ENCODE results near the gene DDC. TPM values are rescaled to one million over a fixed set of nuclear protein-coding genes. Genes with fewer than 3 reads are reported as not detected.

DDC gene
- total and polyA plus RNA-seq, 4 donors, result 27.2 to 74.9 (median 58.6) TPM

GRCh38 chr7:50499092-50499491, 66.1 kb downstream of the DDC start:
- H3K4me1 ChIP-seq (ENCODE audit: control insufficient read depth in 4 of 4, insufficient read depth in 4 of 4, low read length in 3 of 4), result no peaks in the 10 kb centered on the region
- no peak overlapping the region for H3K27ac ChIP-seq (ENCODE audit: low read depth in 1 of 2, low read length in 2 of 2)
- 94% methylated on average over 6 of the region's 6 CpGs for WGBS
- H3K27me3 ChIP-seq (ENCODE audit: control insufficient read depth in 4 of 4, insufficient read depth in 4 of 4, low read length in 3 of 4), result no peaks in the 10 kb centered on the region
- TF ChIP-seq REST (IDR thresholded peaks at IDR 0.05), result no peak
- H3K36me3 ChIP-seq (ENCODE audit: control insufficient read depth in 4 of 4, insufficient read depth in 3 of 4, low read depth in 1 of 4, low read length in 3 of 4), result no peaks in the 10 kb centered on the region
- no peak overlapping the region for H3K9ac ChIP-seq (ENCODE audit: low read depth in 1 of 2, low read length in 2 of 2)
- no peaks in the 10 kb centered on the region for H3K9me3 ChIP-seq (ENCODE audit: control insufficient read depth in 4 of 4, low read length in 3 of 4)
- no peak for DNase-seq (ENCODE audit: low spot score)
- H3K4me3 ChIP-seq (ENCODE audit: low read depth in 1 of 3, low read length in 3 of 3), result no peak overlapping the region

- H3K9me3 ChIP-seq (ENCODE audit: control insufficient read depth in 4 of 4, low read length in 3 of 4), result no peaks in the 10 kb centered on the region
- H3K4me1 ChIP-seq (ENCODE audit: control insufficient read depth in 4 of 4, insufficient read depth in 4 of 4, low read length in 3 of 4), result no peaks in the 10 kb centered on the region
- H3K9ac ChIP-seq (ENCODE audit: low read depth in 1 of 2, low read length in 2 of 2), result no peak overlapping the region
- 76% methylated on average over 5 of the region's 5 CpGs for WGBS
- no peak for TF ChIP-seq RAD21 (IDR thresholded peaks at IDR 0.05)
- no peak for TF ChIP-seq TAF1 (conservative IDR thresholded peaks at IDR 0.05)
- TF ChIP-seq, protein P1, sequence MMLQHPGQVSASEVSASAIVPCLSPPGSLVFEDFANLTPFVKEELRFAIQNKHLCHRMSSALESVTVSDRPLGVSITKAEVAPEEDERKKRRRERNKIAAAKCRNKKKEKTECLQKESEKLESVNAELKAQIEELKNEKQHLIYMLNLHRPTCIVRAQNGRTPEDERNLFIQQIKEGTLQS (IDR thresholded peaks at IDR 0.05), result no peak
- no peak for TF ChIP-seq HNF4A (conservative IDR thresholded peaks at IDR 0.05)
- no peak for TF ChIP-seq FOXA2 (IDR thresholded peaks at IDR 0.05)
- no peak for TF ChIP-seq GABPA (IDR thresholded peaks at IDR 0.05 in 1 of 2, conservative IDR thresholded peaks at IDR 0.05 in 1 of 2)
- no peak overlapping the region for H3K4me3 ChIP-seq (ENCODE audit: low read depth in 1 of 3, low read length in 3 of 3)
- H3K36me3 ChIP-seq (ENCODE audit: control insufficient read depth in 4 of 4, insufficient read depth in 3 of 4, low read depth in 1 of 4, low read length in 3 of 4), result no peaks in the 10 kb centered on the region
- DNase-seq (ENCODE audit: low spot score), result no peak
- no peaks in the 10 kb centered on the region for H3K27me3 ChIP-seq (ENCODE audit: control insufficient read depth in 4 of 4, insufficient read depth in 4 of 4, low read length in 3 of 4)
- no peak overlapping the region for H3K27ac ChIP-seq (ENCODE audit: low read depth in 1 of 2, low read length in 2 of 2)
These were observed 67.2 kb downstream of the DDC start for GRCh38 chr7:50497968-50498367.

GRCh38 chr7:50497068-50497642, 68.0 kb downstream of the DDC start:
- Histone ChIP-seq H3K27me3 (ENCODE audit: control insufficient read depth in 4 of 4, insufficient read depth in 4 of 4, low read length in 3 of 4) (no peaks in the 10 kb centered on the region), H3K4me1 (ENCODE audit: control insufficient read depth in 4 of 4, insufficient read depth in 4 of 4, low read length in 3 of 4) (no peaks in the 10 kb centered on the region), H3K27ac (ENCODE audit: low read depth in 1 of 2, low read length in 2 of 2) (no peak overlapping the region), H3K4me3 (ENCODE audit: low read depth in 1 of 3, low read length in 3 of 3) (no peak overlapping the region), H3K36me3 (ENCODE audit: control insufficient read depth in 4 of 4, insufficient read depth in 3 of 4, low read depth in 1 of 4, low read length in 3 of 4) (no peaks in the 10 kb centered on the region), H3K9me3 (ENCODE audit: control insufficient read depth in 4 of 4, low read length in 3 of 4) (no peaks in the 10 kb centered on the region), H3K9ac (ENCODE audit: low read depth in 1 of 2, low read length in 2 of 2) (no peak overlapping the region)
- TF ChIP-seq SP1 (IDR thresholded peaks at IDR 0.05), result no peak
- TF ChIP-seq RAD21 (IDR thresholded peaks at IDR 0.05), result no peak
- no peak for TF ChIP-seq RXRA (IDR thresholded peaks at IDR 0.05)
- no peak for TF ChIP-seq FOXA1 (IDR thresholded peaks at IDR 0.05)
- no peak for TF ChIP-seq TAF1 (conservative IDR thresholded peaks at IDR 0.05)
- TF ChIP-seq JUND (IDR thresholded peaks at IDR 0.05), result no peak
- peak; percentile 60 for TF ChIP-seq NR2F2 (IDR thresholded peaks at IDR 0.05)
- 77% methylated on average over 8 of the region's 8 CpGs for WGBS
- DNase-seq (ENCODE audit: low spot score), result no peak
